GM20431 (cell line): ENCODE results near the gene ARHGAP8.
"Not testable (repeated sequence)": the region's sequence is repeated elsewhere in the genome, so short reads cannot be mapped to it uniquely, and the experiment has no call there.

ENCODE experiments used
- in situ Hi-C: fragments of 300-500 bp; cut with MseI, MboI; formaldehyde crosslinking; loops from one replicate; pipeline ENCODE4 v1.15.0; 2020; ENCODE audit warnings: low sequenced_read_pairs; ENCODE audit not compliant: unreplicated experiment

ARHGAP8 gene

GRCh38 chr22:44797181-44797725 is 44.9 kb downstream of the ARHGAP8 start:
- in situ Hi-C loops, result no loop called here

- in situ Hi-C loops, result no loop called here
These were observed 46.9 kb downstream of the ARHGAP8 start for GRCh38 chr22:44799077-44799945.

- in situ Hi-C loops, result not testable (repeated sequence)
These were observed 47.7 kb downstream of the ARHGAP8 start for GRCh38 chr22:44799946-44800634.

GRCh38 chr22:44801476-44801875 is 49.1 kb downstream of the ARHGAP8 start:
- in situ Hi-C loops, result no loop called here

- in situ Hi-C loops, result no loop called here
These were observed 49.8 kb downstream of the ARHGAP8 start for GRCh38 chr22:44802071-44802700.

- in situ Hi-C loops, result no loop called here
These were observed 50.6 kb downstream of the ARHGAP8 start for GRCh38 chr22:44802956-44803355.

GRCh38 chr22:44804327-44804726 is 52.0 kb downstream of the ARHGAP8 start:
- in situ Hi-C loops, result no loop called here

- in situ Hi-C loops, result no loop called here
These were observed 53.3 kb downstream of the ARHGAP8 start for GRCh38 chr22:44805711-44806110.

- in situ Hi-C loops, result no loop called here
These were observed 54.9 kb downstream of the ARHGAP8 start for GRCh38 chr22:44807232-44807631.

- in situ Hi-C loops, result no loop called here
These were observed 55.7 kb downstream of the ARHGAP8 start for GRCh38 chr22:44807915-44808690.

- in situ Hi-C loops, result no loop called here
These were observed 57.1 kb downstream of the ARHGAP8 start for GRCh38 chr22:44809456-44809855.

GRCh38 chr22:44811141-44811540 is 58.8 kb downstream of the ARHGAP8 start:
- in situ Hi-C loops, result no loop called here

GRCh38 chr22:44813416-44813815 is 61.0 kb downstream of the ARHGAP8 start:
- in situ Hi-C loops, result no loop called here

GRCh38 chr22:44814266-44815098 is 62.1 kb downstream of the ARHGAP8 start:
- in situ Hi-C loops, result no loop called here

GRCh38 chr22:44815099-44816070 is 63.0 kb downstream of the ARHGAP8 start:
- in situ Hi-C loops, result no loop called here

- in situ Hi-C loops, result no loop called here
These were observed 63.8 kb downstream of the ARHGAP8 start for GRCh38 chr22:44816141-44816540.

GRCh38 chr22:44818727-44819126 is 66.4 kb downstream of the ARHGAP8 start:
- in situ Hi-C loops, result no loop called here
